SK-N-MC (cell line): Measurements from ENCODE around the gene TGFBR3.

Source experiments
- DNase-seq: peaks from one replicate; pipeline ENCODE4 v3.0.0-alpha.2; 2011; ENCODE audit warnings: low read depth, low spot score
- H3K27ac ChIP-seq: fragments of 200-600 bp; sonication (generic); 2 replicates; pipeline ENCODE4 v1.5.1; 2016; ENCODE audit warnings: mixed run types
- H3K36me3 ChIP-seq: fragments of 200-600 bp; sonication (generic); 2 replicates; pipeline ENCODE4 v1.6.1; 2017; ENCODE audit warnings: antibody characterized with exemption, low read length, mixed read lengths; ENCODE audit not compliant: insufficient read depth
- H3K4me3 ChIP-seq: fragments of 200-600 bp; sonication (generic); 2 replicates; pipeline ENCODE4 v1.5.1; 2016
- H3K9ac ChIP-seq: fragments of 200-600 bp; sonication (generic); 2 replicates; pipeline ENCODE4 v1.8.0; 2017; ENCODE audit warnings: mixed run types, mixed read lengths; ENCODE audit not compliant: insufficient read length
- H3K9me3 ChIP-seq: fragments of 200-600 bp; sonication (generic); 2 replicates; pipeline ENCODE4 v1.6.1; 2017; ENCODE audit warnings: low read depth, mild to moderate bottlenecking, antibody characterized with exemption, low read length, moderate library complexity, mixed read lengths
- EZH2 ChIP-seq: fragments of 200-600 bp; sonication (generic); IDR thresholded peaks from one replicate; pipeline ENCODE4 v1.6.1; 2017; ENCODE audit warnings: antibody characterized with exemption
- FOXP2 ChIP-seq: optimal IDR thresholded peaks from 2 replicates; pipeline ENCODE3; 2011; ENCODE audit warnings: mild to moderate bottlenecking, moderate library complexity; ENCODE audit not compliant: insufficient read depth; ENCODE audit errors: extremely low read length, control extremely low read depth
- POLR2AphosphoS5 ChIP-seq: IDR thresholded peaks from 2 replicates; pipeline ENCODE4 v1.6.1; 2012; ENCODE audit warnings: mild to moderate bottlenecking, low read depth, low read length, borderline replicate concordance

The TGFBR3 gene

DNA sequence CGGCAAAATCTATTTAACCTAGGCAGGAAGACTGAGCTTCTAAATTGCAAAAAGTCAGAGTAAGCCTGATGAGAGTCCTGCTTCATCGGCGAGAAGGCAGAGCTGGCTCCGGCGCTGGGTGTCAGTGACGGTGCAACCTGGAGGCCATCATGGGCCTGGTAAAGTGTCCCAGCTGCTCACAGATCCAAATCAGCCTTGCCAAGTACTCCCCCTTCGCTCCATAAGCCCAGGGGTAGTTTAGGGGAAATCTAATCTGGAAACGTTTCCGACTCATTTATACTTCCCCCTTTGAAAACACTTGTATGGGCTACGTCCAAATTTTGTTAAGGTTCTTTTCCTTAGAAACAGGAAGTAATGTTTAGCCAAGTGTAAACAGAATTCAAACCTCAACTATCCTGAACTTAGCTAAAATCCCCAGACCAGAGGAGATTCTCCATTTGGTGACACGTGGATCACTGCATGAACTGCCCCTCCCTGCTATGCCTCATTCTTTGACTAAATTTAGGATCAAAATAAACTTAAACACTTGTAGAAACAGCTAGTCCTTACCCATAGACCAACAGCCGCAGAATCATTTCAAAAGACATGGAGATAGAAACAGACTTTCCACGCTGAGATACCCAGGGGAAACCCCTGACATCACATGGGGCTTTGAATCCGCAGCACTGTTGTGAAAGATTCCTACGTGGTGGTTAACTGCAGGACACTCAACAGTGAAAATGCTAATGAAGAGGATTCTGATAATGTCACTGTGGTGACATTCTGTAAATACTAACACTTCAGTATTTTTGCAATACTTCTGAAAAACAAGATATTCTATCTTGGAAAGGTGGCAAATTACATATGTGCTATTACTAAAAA lies 172.7 kb downstream of the TGFBR3 start:
- Histone ChIP-seq H3K9me3 (no peaks in the 10 kb centered on the region), H3K36me3 (no peaks in the 10 kb centered on the region), H3K9ac (peak overlapping the region; percentile 25), H3K27ac (no peak overlapping the region), H3K4me3 (no peak overlapping the region)
- DNase-seq: no peak
- TF ChIP-seq EZH2: no peak
- no peak for TF ChIP-seq FOXP2
- no peak for TF ChIP-seq POLR2AphosphoS5

DNA sequence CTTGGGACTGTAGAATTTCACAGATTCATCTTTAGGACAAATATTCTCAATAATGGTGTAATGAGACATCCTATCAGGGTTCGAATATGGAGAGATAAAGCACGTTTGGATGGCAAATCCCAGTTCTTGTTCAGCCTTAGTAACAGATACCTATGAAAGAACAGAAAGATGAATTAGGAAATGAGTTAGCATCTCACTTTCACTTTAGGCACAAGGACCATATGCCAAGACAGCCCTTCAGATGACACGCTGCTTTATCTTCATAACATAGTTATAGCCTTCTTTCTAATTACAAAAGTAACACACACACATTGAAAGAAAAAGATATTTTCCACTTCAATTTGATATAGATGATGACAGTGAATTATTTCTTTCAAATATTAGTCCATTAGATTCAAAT lies 173.6 kb downstream of the TGFBR3 start:
- H3K36me3 ChIP-seq: no peaks in the 10 kb centered on the region
- H3K4me3 ChIP-seq: no peak overlapping the region
- H3K9me3 ChIP-seq: no peaks in the 10 kb centered on the region
- DNase-seq: no peak
- TF ChIP-seq EZH2 (no peak), FOXP2 (no peak), POLR2AphosphoS5 (no peak)
- H3K9ac ChIP-seq: no peak overlapping the region
- no peak overlapping the region for H3K27ac ChIP-seq

DNA sequence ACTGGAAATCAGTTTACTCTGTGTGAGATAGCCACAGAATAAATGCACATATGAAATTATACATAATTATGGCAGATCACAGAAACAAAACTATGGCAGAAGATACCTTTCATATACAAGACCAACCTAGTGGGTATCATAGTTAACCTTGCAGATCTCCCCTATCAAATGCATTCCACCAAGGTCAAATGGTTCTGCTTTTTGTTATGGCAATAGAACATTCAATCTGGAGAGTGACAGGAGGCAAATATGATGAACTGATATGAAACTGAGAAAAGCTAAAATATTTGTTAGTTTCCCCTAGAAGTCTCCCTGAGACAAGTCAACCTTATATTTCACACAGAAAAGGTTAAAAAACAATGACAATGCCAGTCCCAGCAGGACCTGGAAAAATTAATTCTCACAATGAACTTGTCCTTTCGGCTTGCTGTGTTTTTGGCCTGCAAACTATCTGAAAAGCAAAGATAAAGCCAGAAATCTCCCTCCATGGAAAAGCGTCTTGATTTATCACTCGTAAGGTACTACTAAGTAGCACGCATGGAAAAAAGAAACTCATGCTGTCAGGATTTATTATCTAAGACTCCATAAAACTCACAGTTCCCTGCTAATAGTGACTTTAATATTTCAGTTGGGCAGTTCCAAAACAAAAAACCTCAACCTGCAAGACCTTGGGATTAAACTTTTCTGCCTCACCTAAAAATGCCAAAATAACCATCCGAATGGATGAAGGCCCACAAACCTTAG lies 174.3 kb downstream of the TGFBR3 start:
- no peak overlapping the region for H3K9ac ChIP-seq
- H3K4me3 ChIP-seq: no peak overlapping the region
- H3K9me3 ChIP-seq: no peaks in the 10 kb centered on the region
- H3K27ac ChIP-seq: no peak overlapping the region
- TF ChIP-seq EZH2: no peak
- no peak for TF ChIP-seq POLR2AphosphoS5
- no peak for TF ChIP-seq FOXP2
- no peak for DNase-seq
- no peaks in the 10 kb centered on the region for H3K36me3 ChIP-seq

DNA sequence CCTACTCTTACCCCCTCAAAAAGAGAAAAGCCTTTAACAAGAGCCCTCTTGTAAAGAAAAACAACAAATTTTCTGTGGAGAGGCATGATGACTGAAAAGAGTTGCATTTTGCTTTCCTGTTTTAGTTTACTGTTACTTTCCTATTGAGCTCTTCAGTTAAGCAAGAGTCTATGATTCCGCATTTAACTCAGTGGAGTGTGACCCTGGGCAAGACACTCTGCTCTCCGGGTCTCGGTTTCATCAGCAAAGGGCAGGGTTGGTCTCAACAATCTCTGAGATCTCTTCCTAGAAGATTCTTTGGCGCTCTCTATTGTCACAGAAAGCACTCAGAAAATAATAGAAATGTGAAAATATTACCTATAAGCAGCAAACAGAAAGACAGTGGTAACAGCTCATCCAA lies 175.7 kb downstream of the TGFBR3 start:
- TF ChIP-seq FOXP2: no peak
- Histone ChIP-seq H3K27ac (no peak overlapping the region), H3K9ac (no peak overlapping the region), H3K9me3 (no peaks in the 10 kb centered on the region), H3K4me3 (no peak overlapping the region), H3K36me3 (no peaks in the 10 kb centered on the region)
- no peak for DNase-seq

DNA sequence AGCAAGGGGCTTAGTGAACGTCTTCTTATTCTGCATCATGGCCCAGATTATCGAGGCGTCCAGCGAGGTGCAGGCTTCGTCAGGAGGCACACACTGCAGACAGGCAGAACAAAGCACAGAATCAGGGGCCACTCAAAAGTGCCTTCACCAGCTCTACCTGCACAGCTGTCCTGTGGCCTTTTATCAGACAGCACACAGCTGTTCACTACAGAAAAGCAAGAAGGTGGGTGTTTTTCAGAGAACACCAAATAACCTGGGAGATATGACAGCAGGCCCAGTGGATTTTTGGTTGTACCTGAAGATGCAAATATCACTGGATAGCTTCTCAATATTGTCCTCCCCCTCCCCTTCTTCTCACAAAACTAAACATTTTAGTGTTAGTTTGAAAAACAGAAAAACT lies 177.3 kb downstream of the TGFBR3 start:
- no peak overlapping the region for H3K9ac ChIP-seq
- H3K4me3 ChIP-seq: no peak overlapping the region
- H3K27ac ChIP-seq: no peak overlapping the region
- H3K36me3 ChIP-seq: no peaks in the 10 kb centered on the region
- no peaks in the 10 kb centered on the region for H3K9me3 ChIP-seq
- no peak for DNase-seq
- TF ChIP-seq EZH2: no peak
- no peak for TF ChIP-seq POLR2AphosphoS5
- no peak for TF ChIP-seq FOXP2

DNA sequence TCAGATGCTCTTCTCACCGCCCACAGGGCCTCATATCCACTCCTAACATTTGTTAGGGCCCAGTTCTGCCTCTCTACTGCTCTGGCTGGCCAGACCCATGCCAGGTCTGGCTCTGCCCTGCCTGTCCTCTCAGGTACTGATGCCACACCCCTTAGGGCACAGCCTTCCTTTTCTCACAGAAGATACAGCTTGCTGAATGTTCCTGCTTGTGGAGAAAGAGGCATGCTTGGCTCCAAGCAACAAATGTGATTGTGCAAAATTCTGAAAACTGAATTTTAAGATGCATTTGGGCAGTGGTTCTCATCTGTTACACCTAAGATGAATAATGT lies 178.1 kb downstream of the TGFBR3 start:
- TF ChIP-seq FOXP2 (no peak), POLR2AphosphoS5 (no peak), EZH2 (no peak)
- H3K9me3 ChIP-seq: no peaks in the 10 kb centered on the region
- no peak overlapping the region for H3K4me3 ChIP-seq
- no peak overlapping the region for H3K9ac ChIP-seq
- DNase-seq: no peak
- no peak overlapping the region for H3K27ac ChIP-seq
- no peaks in the 10 kb centered on the region for H3K36me3 ChIP-seq

DNA sequence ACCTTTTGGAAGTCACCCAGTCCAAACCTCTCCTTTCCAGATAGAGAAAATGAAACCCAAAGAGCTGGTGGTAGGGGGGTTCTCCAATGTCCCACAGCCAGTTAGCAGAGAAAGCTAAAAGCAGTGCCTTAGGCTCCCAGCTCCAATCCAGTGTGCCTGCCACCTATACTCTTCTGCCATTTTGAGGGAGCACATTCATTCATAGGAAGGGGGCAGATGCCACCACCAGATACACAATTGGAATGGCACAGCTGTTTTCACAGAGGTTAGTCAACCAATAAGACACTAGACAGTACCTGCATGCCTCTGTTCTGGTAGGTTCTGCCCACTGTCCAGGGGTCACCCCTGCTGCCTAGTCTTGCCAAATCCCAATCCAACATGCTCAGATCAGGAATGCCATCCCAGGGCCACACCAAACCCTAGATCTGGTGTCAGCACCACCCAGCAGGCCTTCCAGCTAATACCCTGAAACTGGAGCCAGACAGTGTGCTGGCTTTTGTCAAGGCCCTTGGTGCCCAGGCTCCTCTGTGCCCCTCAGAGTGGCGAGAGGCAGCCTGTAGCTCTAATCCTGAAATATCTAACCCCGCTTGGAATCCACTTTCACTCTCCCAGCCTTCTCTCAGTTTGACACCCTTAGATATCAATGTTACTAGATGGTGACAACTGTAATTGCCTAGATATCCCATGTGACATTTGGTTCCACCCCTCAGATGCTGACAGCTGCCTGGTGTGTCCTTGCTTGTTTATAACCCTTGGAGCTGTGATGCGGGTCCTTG lies 178.6 kb downstream of the TGFBR3 start:
- Histone ChIP-seq H3K4me3 (no peak overlapping the region), H3K9ac (no peak overlapping the region), H3K27ac (no peak overlapping the region), H3K36me3 (no peaks in the 10 kb centered on the region), H3K9me3 (no peaks in the 10 kb centered on the region)
- TF ChIP-seq FOXP2 (no peak), EZH2 (no peak), POLR2AphosphoS5 (no peak)
- DNase-seq: no peak

DNA sequence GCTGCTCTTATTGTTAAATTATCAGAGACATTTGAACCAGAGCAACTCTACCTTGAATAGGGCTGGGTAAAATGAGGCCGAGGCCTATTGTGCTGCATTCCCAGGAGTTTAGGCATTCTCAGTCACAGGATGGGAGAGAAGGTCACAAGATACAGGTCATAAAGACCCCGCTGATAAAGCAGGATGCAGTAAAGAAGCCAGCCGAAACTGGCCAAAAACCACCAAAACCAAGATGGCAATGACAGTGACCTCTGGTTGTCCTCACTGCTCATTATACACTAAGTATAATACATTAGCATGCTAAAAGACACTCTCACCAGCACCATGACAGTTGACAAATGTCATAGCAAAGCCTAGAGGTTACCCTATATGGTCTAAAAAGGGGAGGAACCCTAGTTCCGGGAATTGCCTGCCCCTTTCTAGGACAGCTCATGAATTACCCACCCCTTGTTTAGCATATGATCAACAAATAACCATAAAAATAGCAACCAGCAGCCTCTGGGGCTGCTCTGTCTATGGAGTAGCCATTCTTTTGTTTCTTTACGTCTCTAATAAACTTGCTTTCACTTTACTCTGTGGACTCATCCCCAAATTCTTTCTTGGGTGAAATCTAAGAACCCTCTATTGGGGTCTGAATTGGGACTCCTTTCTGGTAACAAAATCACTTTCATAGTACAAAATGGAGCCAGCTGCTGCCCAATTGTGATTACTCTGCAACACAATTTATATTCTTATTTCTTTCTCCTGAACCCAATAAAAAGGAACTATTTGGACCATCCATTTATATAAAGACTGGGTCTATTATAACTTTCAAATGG lies 179.6 kb downstream of the TGFBR3 start:
- Histone ChIP-seq H3K9ac (no peak overlapping the region), H3K4me3 (no peak overlapping the region), H3K36me3 (no peaks in the 10 kb centered on the region), H3K9me3 (no peaks in the 10 kb centered on the region), H3K27ac (no peak overlapping the region)
- no peak for TF ChIP-seq POLR2AphosphoS5
- TF ChIP-seq EZH2: no peak
- TF ChIP-seq FOXP2: no peak
- DNase-seq: no peak

DNA sequence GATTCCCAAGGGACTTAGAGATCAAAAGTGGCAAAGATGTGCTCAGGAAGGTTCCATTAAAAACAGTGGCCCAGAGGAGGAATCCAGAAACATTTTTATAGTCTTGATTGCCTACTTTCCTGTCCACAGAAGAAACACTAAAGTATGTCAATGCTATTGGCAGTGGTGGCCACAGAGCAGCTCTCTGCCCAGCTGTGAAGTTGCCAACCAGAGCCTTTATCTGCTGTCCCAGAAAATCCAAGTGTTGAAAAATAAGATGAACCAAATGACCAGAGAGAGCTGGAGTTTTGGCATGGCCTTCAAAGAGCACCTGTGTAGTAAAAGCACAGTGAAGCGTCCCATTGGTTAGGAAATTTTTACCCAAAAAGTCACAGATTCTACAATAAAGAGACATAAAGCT lies 181.2 kb downstream of the TGFBR3 start:
- H3K4me3 ChIP-seq: no peak overlapping the region
- H3K27ac ChIP-seq: no peak overlapping the region
- TF ChIP-seq POLR2AphosphoS5 (no peak), FOXP2 (no peak), EZH2 (no peak)
- no peaks in the 10 kb centered on the region for H3K36me3 ChIP-seq
- H3K9me3 ChIP-seq: no peaks in the 10 kb centered on the region
- DNase-seq: no peak
- no peak overlapping the region for H3K9ac ChIP-seq
